T-cell (primary cell): ENCODE results near the gene ZFPL1. TPM values are rescaled to one million over a fixed set of nuclear protein-coding genes. Genes with fewer than 3 reads are reported as not detected.

ENCODE experiments used
- ATAC-seq, 4 experiments: fragments of 200-7000 bp in 3 of 4; fragments of 150-1000 bp in 1 of 4; cut with Tn5 transposase; replicated peaks in 1 of 4; 1 replicate in 3 of 4; 2 replicates in 1 of 4; pipeline ENCODE4 v1.10.0; 2021; ENCODE audit warnings: moderate library complexity in 3 of 4, mild to moderate bottlenecking in 2 of 4, moderate number of reproducible peaks in 1 of 4
- CTCF ChIA-PET, 2 donors: fragments of 300-600 bp; sonication (Branson Sonifier 250); formaldehyde crosslinking; loops; one replicate each; lab custom pipeline; 2022; ENCODE audit warnings: antibody characterized with exemption in 2 of 2; lab: Charles Lee
- POLR2A ChIA-PET, 2 donors: fragments of 300-600 bp; sonication (Branson Sonifier 250); formaldehyde crosslinking; loops; one replicate each; lab custom pipeline; 2022; ENCODE audit warnings: antibody characterized with exemption in 2 of 2; lab: Charles Lee
- DNase-seq, 35 experiments: peaks; one replicate each; pipeline versions ENCODE4 v3.0.0 to v3.0.0-alpha.2; 2013 to 2023
- H3K27ac ChIP-seq: one replicate; pipeline ENCODE4 v1.5.1; 2013; ENCODE audit warnings: low read length
- H3K27me3 ChIP-seq, 2 experiments: replicated peaks in 1 of 2; 1 replicate in 1 of 2; 2 replicates in 1 of 2; pipeline versions ENCODE4 v1.6.1 to v1.7.0; 2013; ENCODE audit warnings: low read length in 1 of 2, mixed read lengths in 1 of 2; ENCODE audit not compliant: control insufficient read depth in 2 of 2, insufficient read depth in 2 of 2; ENCODE audit errors: extremely low read depth in 1 of 2
- H3K36me3 ChIP-seq, 2 donors: 1 replicate in 1 of 2; 2 replicates in 1 of 2; pipeline versions ENCODE4 v1.6.1 to v1.7.0; 2013; ENCODE audit warnings: low read length in 1 of 2; ENCODE audit not compliant: control insufficient read depth in 2 of 2, insufficient read depth in 1 of 2; ENCODE audit errors: extremely low read depth in 1 of 2
- H3K4me1 ChIP-seq, 2 experiments: 1 replicate in 1 of 2; 2 replicates in 1 of 2; pipeline versions ENCODE4 v1.6.1 to v1.7.0; 2013; ENCODE audit warnings: low read length in 2 of 2, mixed read lengths in 1 of 2; ENCODE audit not compliant: insufficient read depth in 2 of 2, control insufficient read depth in 1 of 2; ENCODE audit errors: extremely low read depth in 1 of 2
- H3K4me3 ChIP-seq, 2 donors: 1 replicate in 1 of 2; 2 replicates in 1 of 2; pipeline versions ENCODE4 v1.5.1 to v1.7.0; 2013; ENCODE audit warnings: mild to moderate bottlenecking in 2 of 2, low read length in 1 of 2, moderate library complexity in 1 of 2; ENCODE audit not compliant: control insufficient read depth in 1 of 2; ENCODE audit errors: extremely low read depth in 1 of 2
- H3K9me3 ChIP-seq: 2 replicates; pipeline ENCODE4 v1.7.0; 2013
- H3K27ac Mint-ChIP-seq, 2 donors: one replicate each; pipeline ENCODE4 v1.8.0; 2020 to 2021; ENCODE audit warnings: mild to moderate bottlenecking in 2 of 2, mixed read lengths in 2 of 2
- H3K27me3 Mint-ChIP-seq, 2 donors: one replicate each; pipeline ENCODE4 v1.8.0; 2021 to 2022; ENCODE audit warnings: mixed read lengths in 2 of 2
- H3K36me3 Mint-ChIP-seq: one replicate; pipeline ENCODE4 v1.8.0; 2021; ENCODE audit warnings: mixed read lengths
- H3K4me1 Mint-ChIP-seq, 3 donors: one replicate each; pipeline ENCODE4 v1.8.0; 2020 to 2022; ENCODE audit warnings: mixed read lengths in 3 of 3, mild to moderate bottlenecking in 1 of 3
- H3K4me3 Mint-ChIP-seq, 3 donors: one replicate each; pipeline ENCODE4 v1.8.0; 2020 to 2022; ENCODE audit warnings: mild to moderate bottlenecking in 3 of 3, mixed read lengths in 3 of 3, moderate library complexity in 3 of 3
- H3K9me3 Mint-ChIP-seq, 3 donors: one replicate each; pipeline ENCODE4 v1.8.0; 2020 to 2022; ENCODE audit warnings: mixed read lengths in 3 of 3
- WGBS: methylation state at CpG from one replicate; pipeline ENCODE4 v1.1.5; 2013; ENCODE audit warnings: missing lambda C conversion rate; ENCODE audit not compliant: insufficient coverage; 5-methylcytosine and 5-hydroxymethylcytosine counted together
- total RNA-seq, 35 experiments: library from RNA in 6 of 35; stranded (reverse) in 6 of 35; fragments of 120-200 nt in 1 of 35; gene quantifications; one replicate each; pipeline versions ENCODE4 v1.2.1 to v1.2.4 and lab custom pipeline; 2013 to 2026

Gene ZFPL1
- total RNA-seq, 5 donors from 2014 or later (not counting 1 experiment from before 2014, with no cell fraction given), result 36.5 to 51.8 (median 43.7) TPM

- Mint-ChIP-seq H3K4me1 (peaks cover 43 to 46% (median 44%) of the 10 kb centered on the region in 3 donors), H3K27ac (peak overlapping the region; percentile 83 to 88), H3K36me3 (peaks cover 19% of the 10 kb centered on the region), H3K4me3 (no peak overlapping the region), H3K9me3 (no peaks in the 10 kb centered on the region), H3K27me3 (no peaks in the 10 kb centered on the region)
- Histone ChIP-seq H3K9me3 (no peaks in the 10 kb centered on the region), H3K4me1 (peaks cover 10 to 44% of the 10 kb centered on the region in 2 experiments), H3K27me3 (no peaks in the 10 kb centered on the region), H3K4me3 (no peak overlapping the region), H3K36me3 (peaks cover 14 to 41% of the 10 kb centered on the region in 2 donors), H3K27ac (peak overlapping the region; percentile 67)
- ATAC-seq (no peak), DNase-seq (no peak)
- CTCF ChIA-PET, result interaction anchor here in 1 of 2 donors (0.8 to 2.0 kb wide), 3 partner anchors 7 to 26 kb away, joined by 3 to 13 read pairs (median 9); partner anchors contain the start of genes FAU and MRPL49
- 90% methylated on average over 31 of the region's 36 CpGs for WGBS
- POLR2A ChIA-PET, result interaction anchor here in 1 of 2 donors (0.5 kb wide), 1 partner anchor 1159 kb away, joined by 3 read pairs; no protein-coding TSS in a partner anchor
These were observed 25.5 kb downstream of the ZFPL1 start for GRCh38 chr11:65109231-65110198.

GRCh38 chr11:65110354-65110861 is 26.4 kb downstream of the ZFPL1 start:
- Histone ChIP-seq H3K27me3 (no peaks in the 10 kb centered on the region), H3K4me1 (peaks cover 10 to 51% of the 10 kb centered on the region in 2 experiments), H3K27ac (peak overlapping the region; percentile 67), H3K4me3 (no peak overlapping the region), H3K36me3 (peaks cover 14 to 41% of the 10 kb centered on the region in 2 donors), H3K9me3 (no peaks in the 10 kb centered on the region)
- peak; percentile 82 to 98 (median 94) for DNase-seq
- H3K4me3 Mint-ChIP-seq, result peak overlapping the region in 2 of 3 donors; percentile 37 to 100
- no peaks in the 10 kb centered on the region for H3K9me3 Mint-ChIP-seq
- 4% methylated on average over 7 of the region's 18 CpGs for WGBS
- POLR2A ChIA-PET, result interaction anchor here in 1 of 2 donors (0.7 kb wide), 1 partner anchor 25 kb away, joined by 4 read pairs; no protein-coding TSS in a partner anchor
- no peaks in the 10 kb centered on the region for H3K27me3 Mint-ChIP-seq
- CTCF ChIA-PET, result interaction anchor here (0.5 to 2.0 kb wide), 9 partner anchors 8 to 707 kb away, joined by 3 to 13 read pairs (median 3); partner anchors contain the start of genes FAU (in 1 of the 2) and MRPL49 (in 1 of the 2)
- peak; percentile 32 to 56 (median 42) for ATAC-seq
- peaks cover 41 to 44% (median 44%) of the 10 kb centered on the region in 3 donors for H3K4me1 Mint-ChIP-seq
- H3K36me3 Mint-ChIP-seq, result peaks cover 15% of the 10 kb centered on the region
- peak overlapping the region; percentile 83 to 88 for H3K27ac Mint-ChIP-seq

GRCh38 chr11:65111159-65111743 is 27.2 kb downstream of the ZFPL1 start:
- 69% methylated on average over 31 of the region's 31 CpGs for WGBS
- no peak for ATAC-seq
- Mint-ChIP-seq H3K36me3 (peaks cover 7% of the 10 kb centered on the region), H3K9me3 (no peaks in the 10 kb centered on the region), H3K27me3 (no peaks in the 10 kb centered on the region), H3K4me3 (peak overlapping the region; percentile 84 to 100 (median 87)), H3K27ac (peak overlapping the region; percentile 83 to 88), H3K4me1 (peaks cover 36 to 51% (median 44%) of the 10 kb centered on the region in 3 donors)
- no peak for DNase-seq
- Histone ChIP-seq H3K4me3 (peak overlapping the region; percentile 65 to 85), H3K27me3 (no peaks in the 10 kb centered on the region), H3K4me1 (peaks cover 13 to 60% of the 10 kb centered on the region in 2 experiments), H3K9me3 (no peaks in the 10 kb centered on the region), H3K36me3 (peaks cover 9 to 40% of the 10 kb centered on the region in 2 donors), H3K27ac (peak overlapping the region; percentile 60)
- ChIA-PET POLR2A (interaction anchor here (0.6 to 1.6 kb wide), 3 partner anchors 10 to 339 kb away, joined by 3 to 7 read pairs (median 5); partner anchors contain the start of genes FAU (in 1 of the 2), MRPL49 (in 1 of the 2) and SF1 (in 1 of the 2)), CTCF (interaction anchor here (0.6 to 2.0 kb wide), 11 partner anchors 11 to 763 kb away, joined by 3 to 13 read pairs (median 3); partner anchors contain the start of genes FAU (in 1 of the 2) and MRPL49 (in 1 of the 2))

GRCh38 chr11:65111744-65112545 is 27.9 kb downstream of the ZFPL1 start, which contains the start of gene TM7SF2:
Gene TM7SF2, plus strand, starts transcription at chr11:65111872. Its CDS starts 144 bp downstream, at chr11:65112016.
- under 1% methylated on average over 59 of the region's 64 CpGs for WGBS
- peak within 1 kb of the TSS; percentile 83 to 88 for H3K27ac Mint-ChIP-seq
- Histone ChIP-seq H3K4me1 (peaks cover 14 to 66% of the 10 kb centered on the region in 2 experiments), H3K4me3 (peak within 1 kb of the TSS; percentile 73 to 85), H3K9me3 (no peaks in the 10 kb centered on the region), H3K27ac (peak within 1 kb of the TSS; percentile 66), H3K27me3 (no peaks in the 10 kb centered on the region), H3K36me3 (peaks cover 9 to 37% of the 10 kb centered on the region in 2 donors)
- peaks cover 3% of the 10 kb centered on the region for H3K36me3 Mint-ChIP-seq
- peak within 1 kb of the TSS; percentile 84 to 100 (median 87) for H3K4me3 Mint-ChIP-seq
- H3K9me3 Mint-ChIP-seq, result no peaks in the 10 kb centered on the region
- ATAC-seq (peak; percentile 77 to 79 (median 78)), DNase-seq (peak; percentile 86 to 98 (median 94))
- H3K27me3 Mint-ChIP-seq, result no peaks in the 10 kb centered on the region
- ChIA-PET POLR2A (interaction anchor here (0.5 to 1.6 kb wide), 4 partner anchors 10 to 340 kb away, joined by 3 to 7 read pairs (median 4); partner anchors contain the start of genes FAU (in 1 of the 2), MRPL49 (in 1 of the 2) and SF1 (in 1 of the 2)), CTCF (interaction anchor here (0.5 to 2.0 kb wide), 9 partner anchors 10 to 764 kb away, joined by 3 to 9 read pairs (median 5); partner anchors contain the start of genes FAU (in 1 of the 2) and MRPL49 (in 1 of the 2))
- peaks cover 35 to 53% (median 50%) of the 10 kb centered on the region in 3 donors for H3K4me1 Mint-ChIP-seq
